Measurements from ENCODE around the gene EGR4.

The EGR4 gene

GRCh38 chr2:73244580-73244979, 48.8 kb downstream of the EGR4 start:
- no peak for DNase-seq

- no peak for DNase-seq
Measured at GRCh38 chr2:73243884-73244570, 49.3 kb downstream of the EGR4 start.
